PC-3 (cell line): Measurements from ENCODE around the gene GUSB. TPM values are rescaled to one million over a fixed set of nuclear protein-coding genes. Genes with fewer than 3 reads are reported as not detected.

ENCODE experiments used
- ATAC-seq: fragments of 200-7000 bp; cut with Tn5 transposase; 2 replicates; pipeline ENCODE4 v1.9.1; 2020; ENCODE audit warnings: mild to moderate bottlenecking, moderate library complexity
- BruUV-seq: library from RNA; stranded (reverse); fragments of 400-500 nt; replicated peaks from 2 replicates; lab custom pipeline; 2021; lab: Mats Ljungman, UMichigan
- CTCF ChIA-PET: fragments of 300-600 bp; sonication (Branson Sonifier 250); formaldehyde crosslinking; loops from one replicate; lab custom pipeline; 2022; ENCODE audit warnings: antibody characterized with exemption; lab: Charles Lee
- POLR2A ChIA-PET: fragments of 300-600 bp; sonication (Branson Sonifier 250); formaldehyde crosslinking; loops from one replicate; lab custom pipeline; 2022; ENCODE audit warnings: antibody characterized with exemption; ENCODE audit not compliant: unreplicated experiment; lab: Charles Lee
- DNase-seq: peaks from one replicate; pipeline ENCODE4 v3.0.0-alpha.2; 2015
- H2AFZ ChIP-seq: fragments of 300-600 bp; sonication (generic); 2 replicates; pipeline ENCODE4 v1.6.0; 2016; ENCODE audit warnings: antibody characterized with exemption, low read length
- H3F3A ChIP-seq: fragments of 300-600 bp; sonication (generic); one replicate; pipeline ENCODE4 v1.6.0; 2017; ENCODE audit warnings: antibody characterized with exemption, low read length, control low read depth, mild to moderate bottlenecking; ENCODE audit not compliant: unreplicated experiment
- H3K27ac ChIP-seq: fragments of 300-600 bp; sonication (generic); 2 replicates; pipeline ENCODE4 v1.5.1; 2016; ENCODE audit warnings: mild to moderate bottlenecking, low read length
- H3K27me3 ChIP-seq: fragments of 300-600 bp; sonication (generic); 2 replicates; pipeline ENCODE4 v1.6.1; 2016; ENCODE audit warnings: low read length, mixed read lengths
- H3K36me3 ChIP-seq: fragments of 300-600 bp; sonication (generic); 2 replicates; pipeline ENCODE4 v1.6.1; 2016; ENCODE audit warnings: low read depth, mixed run types, low read length, mixed read lengths
- H3K4me1 ChIP-seq: fragments of 300-600 bp; sonication (generic); 2 replicates; pipeline ENCODE4 v1.5.1; 2016; ENCODE audit warnings: low read length; ENCODE audit not compliant: insufficient read depth
- H3K4me2 ChIP-seq: fragments of 300-600 bp; sonication (generic); 2 replicates; pipeline ENCODE4 v1.6.0; 2016; ENCODE audit warnings: low read length
- H3K4me3 ChIP-seq: fragments of 300-600 bp; sonication (generic); 2 replicates; pipeline ENCODE4 v1.5.1; 2016; ENCODE audit warnings: mild to moderate bottlenecking, low read length, mixed read lengths
- H3K79me2 ChIP-seq: fragments of 300-600 bp; sonication (generic); 2 replicates; pipeline ENCODE4 v1.6.1; 2017; ENCODE audit warnings: low read length, mixed read lengths
- H3K9ac ChIP-seq: fragments of 300-600 bp; sonication (generic); 2 replicates; pipeline ENCODE4 v1.6.0; 2016; ENCODE audit warnings: mild to moderate bottlenecking, low read length
- H3K9me2 ChIP-seq: fragments of 300-600 bp; sonication (generic); replicated peaks from 2 replicates; pipeline ENCODE4 v1.6.1; 2016; ENCODE audit warnings: mixed run types, low read length, mixed read lengths
- H3K9me3 ChIP-seq: fragments of 300-600 bp; sonication (generic); 2 replicates; pipeline ENCODE4 v1.6.1; 2016; ENCODE audit warnings: low read length, mixed read lengths
- H4K20me1 ChIP-seq: fragments of 300-600 bp; sonication (generic); 2 replicates; pipeline ENCODE4 v1.6.1; 2016; ENCODE audit warnings: low read length, mixed read lengths
- EZH2 ChIP-seq: fragments of 300-600 bp; sonication (generic); IDR thresholded peaks from one replicate; pipeline ENCODE4 v1.6.1; 2017; ENCODE audit warnings: antibody characterized with exemption, mild to moderate bottlenecking, low read length; ENCODE audit not compliant: unreplicated experiment
- EZH2phosphoT487 ChIP-seq: fragments of 300-600 bp; sonication (generic); IDR thresholded peaks from 2 replicates; pipeline ENCODE4 v1.6.1; 2018; ENCODE audit warnings: mild to moderate bottlenecking, antibody characterized with exemption, low read length, borderline replicate concordance
- intact Hi-C: fragments of 100-400 bp; cut with micrococcal nuclease; formaldehyde crosslinking; loops from 2 replicates; pipeline ENCODE4 v1.9.0; 2023
- total RNA-seq: library from RNA; depleted of rRNA; stranded (reverse); fragments of >200 nt; gene quantifications from 2 replicates; pipeline ENCODE4 v1.2.3, GENCODE V29; 2014
- TF ChIP-seq, protein P1 (sequence below): fragments of 300-600 bp; sonication (generic); conservative IDR thresholded peaks from 2 replicates; pipeline ENCODE4 v1.5.1; 2017; ENCODE audit warnings: antibody characterized with exemption, low read depth, mild to moderate bottlenecking, low read length

Gene GUSB
- total RNA-seq, 1 experiment from 2014 or later, result 37.4 TPM

DNA sequence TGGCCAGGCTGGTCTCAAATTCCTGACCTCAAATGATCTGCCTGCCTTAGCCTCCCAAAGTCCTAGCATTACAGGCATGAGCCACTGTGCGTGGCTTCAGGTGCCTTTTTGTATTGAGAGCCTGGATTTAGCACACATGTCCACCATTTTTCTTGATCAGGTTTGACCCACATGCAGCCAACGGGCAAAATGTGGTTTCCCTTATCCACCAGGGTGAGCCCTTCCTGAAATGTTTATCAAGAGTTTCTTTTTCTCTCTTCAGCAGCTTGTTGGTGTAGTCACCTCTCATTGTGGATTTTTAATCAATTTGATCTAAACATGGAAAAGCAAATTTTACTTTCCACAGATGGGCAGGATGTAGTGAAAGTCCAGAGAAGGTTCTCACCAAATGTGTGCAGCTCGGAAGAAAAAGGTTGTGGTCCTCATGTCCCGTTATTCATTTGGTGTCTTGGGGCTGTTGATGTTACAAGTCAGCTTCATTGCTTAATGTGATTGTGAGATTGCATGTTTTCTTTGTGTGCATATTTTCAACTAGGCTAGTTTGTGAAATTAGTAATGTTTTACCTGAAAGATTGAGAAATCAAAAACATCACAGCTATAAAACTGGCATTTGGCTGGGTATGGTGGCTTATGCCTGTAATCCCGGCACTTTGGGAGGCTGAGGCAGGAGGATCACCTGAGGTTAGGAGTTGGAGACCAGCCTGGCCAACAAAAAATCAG, 28.9 kb downstream of the GUSB start:
- POLR2A ChIA-PET, result no interaction called here

DNA sequence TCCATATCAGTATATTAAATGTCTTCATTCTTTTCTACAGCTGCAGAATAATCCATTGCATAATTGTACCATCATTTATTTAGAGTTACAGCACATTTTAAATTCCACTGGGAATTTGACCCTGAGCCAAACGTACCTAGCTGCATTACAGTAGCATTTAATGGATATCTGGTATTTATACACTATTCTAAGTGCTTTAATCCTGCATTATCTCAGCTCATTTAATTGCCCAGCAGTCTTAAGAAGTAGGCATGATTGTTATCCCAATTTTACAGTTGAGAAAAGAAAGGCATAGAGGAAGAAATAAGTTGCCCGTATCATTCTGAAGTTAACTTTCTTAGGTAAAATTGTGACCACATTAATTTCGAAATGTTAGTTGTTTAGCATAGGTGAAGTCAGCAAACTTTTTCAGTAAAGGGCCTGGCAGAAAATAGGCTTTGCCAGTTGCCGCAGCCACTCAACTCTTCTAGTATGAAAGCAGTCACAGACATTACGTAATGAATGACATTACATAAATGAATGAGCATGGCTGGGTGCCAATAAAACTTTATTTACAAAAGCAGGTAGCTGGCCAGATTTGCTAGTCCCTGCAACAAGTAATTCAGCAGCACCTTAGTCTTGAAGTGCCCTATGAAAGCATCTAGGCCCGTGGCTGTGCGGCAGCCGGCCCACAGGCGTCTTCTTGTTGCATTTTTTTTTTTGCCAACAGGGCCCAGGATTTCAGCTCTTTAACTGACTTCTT, 30.0 kb downstream of the GUSB start:
- ChIA-PET CTCF (no interaction called here), POLR2A (no interaction called here)
- TF ChIP-seq, protein P1, sequence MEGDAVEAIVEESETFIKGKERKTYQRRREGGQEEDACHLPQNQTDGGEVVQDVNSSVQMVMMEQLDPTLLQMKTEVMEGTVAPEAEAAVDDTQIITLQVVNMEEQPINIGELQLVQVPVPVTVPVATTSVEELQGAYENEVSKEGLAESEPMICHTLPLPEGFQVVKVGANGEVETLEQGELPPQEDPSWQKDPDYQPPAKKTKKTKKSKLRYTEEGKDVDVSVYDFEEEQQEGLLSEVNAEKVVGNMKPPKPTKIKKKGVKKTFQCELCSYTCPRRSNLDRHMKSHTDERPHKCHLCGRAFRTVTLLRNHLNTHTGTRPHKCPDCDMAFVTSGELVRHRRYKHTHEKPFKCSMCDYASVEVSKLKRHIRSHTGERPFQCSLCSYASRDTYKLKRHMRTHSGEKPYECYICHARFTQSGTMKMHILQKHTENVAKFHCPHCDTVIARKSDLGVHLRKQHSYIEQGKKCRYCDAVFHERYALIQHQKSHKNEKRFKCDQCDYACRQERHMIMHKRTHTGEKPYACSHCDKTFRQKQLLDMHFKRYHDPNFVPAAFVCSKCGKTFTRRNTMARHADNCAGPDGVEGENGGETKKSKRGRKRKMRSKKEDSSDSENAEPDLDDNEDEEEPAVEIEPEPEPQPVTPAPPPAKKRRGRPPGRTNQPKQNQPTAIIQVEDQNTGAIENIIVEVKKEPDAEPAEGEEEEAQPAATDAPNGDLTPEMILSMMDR, result no peak
- TF ChIP-seq EZH2 (no peak), EZH2phosphoT487 (no peak)
- H3K4me1 ChIP-seq, result peaks cover 9% of the 10 kb centered on the region
- no peaks in the 10 kb centered on the region for H4K20me1 ChIP-seq
- H3K27me3 ChIP-seq, result no peaks in the 10 kb centered on the region
- intact Hi-C loops, result no loop called here
- peaks cover 7% of the 10 kb centered on the region; the same call in 1 of the 2 replicates for H3K36me3 ChIP-seq
- DNase-seq (peak; percentile 53), ATAC-seq (no peak)
- H3F3A ChIP-seq, result no peaks in the 10 kb centered on the region
- no peak overlapping the region for H3K9ac ChIP-seq
- no TSS peak for BruUV-seq
- no peak overlapping the region for H3K4me2 ChIP-seq
- H3K4me3 ChIP-seq, result no peak overlapping the region
- no peak overlapping the region for H2AFZ ChIP-seq
- no peaks in the 10 kb centered on the region for H3K79me2 ChIP-seq
- H3K9me3 ChIP-seq, result no peaks in the 10 kb centered on the region
- no peaks in the 10 kb centered on the region for H3K9me2 ChIP-seq
- H3K27ac ChIP-seq, result no peak overlapping the region

More for the DNA sequence above, 28.9 kb downstream of the GUSB start:
- H4K20me1 ChIP-seq, result no peaks in the 10 kb centered on the region
- no TSS peak for BruUV-seq
- TF ChIP-seq EZH2phosphoT487 (no peak), EZH2 (no peak)
- TF ChIP-seq, protein P1, result no peak
- no peak overlapping the region for H2AFZ ChIP-seq
- 0 out of 2 replicates have a peak, but pooled peaks cover 5% of the 10 kb centered on the region for H3K4me1 ChIP-seq
- H3F3A ChIP-seq, result no peaks in the 10 kb centered on the region
- no peak overlapping the region for H3K4me2 ChIP-seq
- H3K9ac ChIP-seq, result no peak overlapping the region
- ATAC-seq (no peak), DNase-seq (no peak)
- no peak overlapping the region for H3K4me3 ChIP-seq
- H3K9me3 ChIP-seq, result no peaks in the 10 kb centered on the region
- CTCF ChIA-PET, result no interaction called here
- no peaks in the 10 kb centered on the region for H3K79me2 ChIP-seq
- no peaks in the 10 kb centered on the region for H3K27me3 ChIP-seq
- H3K27ac ChIP-seq, result no peak overlapping the region
- H3K9me2 ChIP-seq, result no peaks in the 10 kb centered on the region
- intact Hi-C loops, result no loop called here
- H3K36me3 ChIP-seq, result peaks cover 7% of the 10 kb centered on the region; the same call in 1 of the 2 replicates
